Activated CD4-positive, alpha-beta T cell treated with anti-CD3 and anti-CD28 coated beads for 36 hours (primary cell): Measurements from ENCODE around the gene TET1. TPM values are rescaled to one million over a fixed set of nuclear protein-coding genes. Genes with fewer than 3 reads are reported as not detected.
A peak's percentile ranks its signal among the peaks of the same experiment; 100 is the strongest.
"Not testable (repeated sequence)": the region's sequence is repeated elsewhere in the genome, so short reads cannot be mapped to it uniquely, and the experiment has no call there.

ENCODE experiments used
- ATAC-seq: fragments of 200-7000 bp; cut with Tn5 transposase; one replicate; pipeline ENCODE4 v1.10.0; 2021; ENCODE audit warnings: mild to moderate bottlenecking, moderate library complexity
- CTCF ChIA-PET: fragments of 350-600 bp; sonication (Branson Sonifier 250); formaldehyde crosslinking; loops from one replicate; lab custom pipeline; 2021; ENCODE audit warnings: antibody characterized with exemption; lab: Charles Lee
- POLR2A ChIA-PET: fragments of 350-600 bp; sonication (Branson Sonifier 250); formaldehyde crosslinking; loops from one replicate; lab custom pipeline; 2021; ENCODE audit warnings: antibody characterized with exemption, inconsistent platforms; lab: Charles Lee
- DNase-seq: peaks from one replicate; pipeline ENCODE4 v3.0.0-alpha.2; 2020
- H3K27ac Mint-ChIP-seq: one replicate; pipeline ENCODE4 v1.8.0; 2021; ENCODE audit warnings: mixed read lengths
- H3K27me3 Mint-ChIP-seq: one replicate; pipeline ENCODE4 v1.8.0; 2021; ENCODE audit warnings: mixed read lengths
- H3K36me3 Mint-ChIP-seq: one replicate; pipeline ENCODE4 v1.8.0; 2021; ENCODE audit warnings: low read depth, mixed read lengths
- H3K4me1 Mint-ChIP-seq: one replicate; pipeline ENCODE4 v1.8.0; 2021; ENCODE audit warnings: mixed read lengths
- H3K4me3 Mint-ChIP-seq: one replicate; pipeline ENCODE4 v1.8.0; 2021; ENCODE audit warnings: mild to moderate bottlenecking, moderate library complexity, mixed read lengths
- H3K9me3 Mint-ChIP-seq: one replicate; pipeline ENCODE4 v1.8.0; 2021; ENCODE audit warnings: low read depth, mixed read lengths
- intact Hi-C, 2 experiments: fragments of 100-400 bp; cut with DNase I in 1 of 2; cut with micrococcal nuclease in 1 of 2; formaldehyde crosslinking; loops; one replicate each; pipeline versions ENCODE4 v1.14.2 to v1.15.1; 2022 to 2024; cut with DNase I, micrococcal nuclease
- total RNA-seq, 2 experiments: library from RNA; stranded (reverse); gene quantifications; one replicate each; pipeline ENCODE4 v1.2.3, GENCODE V29; 2021

TET1 gene
- total RNA-seq, 2 experiments from 2014 or later, result 0.71 to 1.3 TPM

DNA sequence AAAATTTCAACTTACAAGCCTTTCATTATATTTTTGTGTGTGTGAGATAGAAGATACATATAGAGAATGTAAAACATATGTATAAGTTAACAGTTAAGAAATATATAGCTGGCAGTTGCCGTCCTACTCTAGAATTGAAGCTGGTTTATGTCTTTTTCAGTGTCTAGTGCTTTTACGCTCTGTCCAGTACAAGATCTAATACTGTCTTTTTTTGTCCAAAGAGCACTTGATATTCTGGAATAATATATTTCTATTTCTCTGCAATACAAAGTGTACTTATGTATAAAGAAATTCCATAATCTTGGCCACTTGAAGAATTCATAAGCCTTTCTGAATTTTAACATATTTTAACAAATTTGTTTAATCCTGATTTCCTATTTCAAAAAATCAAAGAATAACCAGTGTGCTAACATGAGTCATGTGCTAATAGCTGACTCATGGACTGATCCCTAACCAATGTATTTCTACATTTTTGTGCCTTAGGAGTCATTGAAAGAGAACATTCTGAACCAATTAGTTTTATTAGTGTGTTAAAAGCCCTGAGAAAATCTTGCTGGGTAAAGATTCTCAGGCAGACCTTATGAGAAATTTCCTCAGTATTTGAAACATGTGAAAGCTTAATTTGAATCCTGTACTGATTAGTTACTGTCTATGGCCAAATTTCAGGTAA lies 87.7 kb downstream of the TET1 start:
- Mint-ChIP-seq H3K27ac (no peak overlapping the region), H3K4me1 (no peaks in the 10 kb centered on the region), H3K27me3 (no peaks in the 10 kb centered on the region), H3K9me3 (no peaks in the 10 kb centered on the region), H3K36me3 (peaks cover 5% of the 10 kb centered on the region), H3K4me3 (no peak overlapping the region)
- ChIA-PET POLR2A (no interaction called here), CTCF (interaction anchor here (0.6 kb wide), 2 partner anchors 14 to 24 kb away, joined by 3 read pairs; no protein-coding TSS in a partner anchor)
- no peak for ATAC-seq
- no peak for DNase-seq
- intact Hi-C loops, result no loop called here

GRCh38 chr10:68655620-68656126 lies 95.5 kb downstream of the TET1 start:
- DNase-seq (no peak), ATAC-seq (no peak)
- no peaks in the 10 kb centered on the region for H3K27me3 Mint-ChIP-seq
- no peaks in the 10 kb centered on the region for H3K4me1 Mint-ChIP-seq
- no peak overlapping the region for H3K4me3 Mint-ChIP-seq
- intact Hi-C loops, result no loop called here
- H3K9me3 Mint-ChIP-seq, result no peaks in the 10 kb centered on the region
- CTCF ChIA-PET, result no interaction called here
- H3K27ac Mint-ChIP-seq, result no peak overlapping the region
- POLR2A ChIA-PET, result no interaction called here
- peaks cover 2% of the 10 kb centered on the region for H3K36me3 Mint-ChIP-seq

DNA sequence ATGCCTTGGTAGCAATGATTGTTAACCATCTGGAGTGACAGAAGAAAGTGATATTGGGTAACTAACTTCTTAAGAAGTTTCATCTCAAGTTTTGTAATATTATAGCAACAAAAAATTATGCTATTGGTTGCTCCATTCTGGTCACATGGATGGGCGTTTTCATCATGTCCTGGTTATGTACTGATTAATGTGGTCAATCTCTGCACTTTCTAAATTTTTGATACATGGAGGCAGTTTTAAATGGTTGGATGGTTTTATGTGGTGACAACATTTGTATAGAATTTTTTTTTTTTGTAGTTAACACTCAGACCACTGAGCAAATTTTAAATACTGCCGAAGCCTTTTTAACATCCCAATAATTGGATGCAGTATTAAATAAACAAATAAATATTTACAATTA lies 105.7 kb downstream of the TET1 start:
- no peaks in the 10 kb centered on the region for H3K27me3 Mint-ChIP-seq
- DNase-seq (no peak), ATAC-seq (no peak)
- peaks cover 7% of the 10 kb centered on the region for H3K4me1 Mint-ChIP-seq
- H3K4me3 Mint-ChIP-seq, result no peak overlapping the region
- ChIA-PET CTCF (no interaction called here), POLR2A (no interaction called here)
- intact Hi-C loops, result no loop called here
- no peak overlapping the region for H3K27ac Mint-ChIP-seq
- H3K9me3 Mint-ChIP-seq, result no peaks in the 10 kb centered on the region
- H3K36me3 Mint-ChIP-seq, result peaks cover 4% of the 10 kb centered on the region

DNA sequence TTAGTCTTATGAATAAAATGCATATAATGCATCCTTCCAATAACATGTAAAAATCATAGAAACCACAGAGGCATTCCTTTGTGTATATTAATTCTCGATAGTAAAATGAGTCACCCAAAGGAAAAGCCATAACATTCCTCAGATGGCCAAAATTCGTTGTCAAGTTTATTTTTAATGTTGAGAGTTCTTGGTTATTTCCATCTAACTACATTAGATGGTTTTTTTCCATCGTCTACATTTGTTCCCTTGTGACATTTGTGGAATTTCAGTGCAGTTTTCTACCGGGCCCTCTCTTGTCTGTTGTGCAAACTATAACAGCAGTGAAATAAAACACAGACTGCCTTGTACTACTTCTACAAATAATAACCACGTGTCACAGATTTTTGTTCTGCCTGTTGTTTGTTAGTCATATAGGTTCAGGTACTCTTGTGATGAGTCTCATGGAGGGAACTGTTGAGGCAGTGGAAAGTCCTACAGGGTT lies 106.2 kb downstream of the TET1 start:
- Mint-ChIP-seq H3K9me3 (no peaks in the 10 kb centered on the region), H3K4me1 (peaks cover 7% of the 10 kb centered on the region), H3K27ac (no peak overlapping the region), H3K27me3 (no peaks in the 10 kb centered on the region), H3K4me3 (no peak overlapping the region), H3K36me3 (peaks cover 4% of the 10 kb centered on the region)
- intact Hi-C loops, result no loop called here
- ChIA-PET POLR2A (no interaction called here), CTCF (no interaction called here)
- ATAC-seq, result peak; percentile 65
- DNase-seq, result no peak

GRCh38 chr10:68668231-68668630 lies 108.1 kb downstream of the TET1 start:
- ATAC-seq (no peak), DNase-seq (no peak)
- H3K9me3 Mint-ChIP-seq, result no peaks in the 10 kb centered on the region
- ChIA-PET POLR2A (no interaction called here), CTCF (no interaction called here)
- H3K36me3 Mint-ChIP-seq, result peaks cover 7% of the 10 kb centered on the region
- H3K4me1 Mint-ChIP-seq, result peaks cover 7% of the 10 kb centered on the region
- no peak overlapping the region for H3K27ac Mint-ChIP-seq
- no peaks in the 10 kb centered on the region for H3K27me3 Mint-ChIP-seq
- H3K4me3 Mint-ChIP-seq, result no peak overlapping the region
- intact Hi-C loops, result no loop called here

GRCh38 chr10:68668972-68669371 lies 108.8 kb downstream of the TET1 start:
- H3K9me3 Mint-ChIP-seq, result no peaks in the 10 kb centered on the region
- CTCF ChIA-PET, result interaction anchor here (0.6 kb wide), 1 partner anchor 152 kb away, joined by 3 read pairs; no protein-coding TSS in a partner anchor
- intact Hi-C loops, result no loop called here
- H3K27ac Mint-ChIP-seq, result no peak overlapping the region
- ATAC-seq (no peak), DNase-seq (no peak)
- peaks cover 7% of the 10 kb centered on the region for H3K4me1 Mint-ChIP-seq
- no peak overlapping the region for H3K4me3 Mint-ChIP-seq
- H3K36me3 Mint-ChIP-seq, result peaks cover 7% of the 10 kb centered on the region
- H3K27me3 Mint-ChIP-seq, result no peaks in the 10 kb centered on the region
- POLR2A ChIA-PET, result no interaction called here

GRCh38 chr10:68684413-68684812 lies 124.3 kb downstream of the TET1 start:
- Mint-ChIP-seq H3K27ac (no peak overlapping the region), H3K4me1 (no peaks in the 10 kb centered on the region), H3K27me3 (no peaks in the 10 kb centered on the region), H3K9me3 (no peaks in the 10 kb centered on the region), H3K36me3 (peaks cover 8% of the 10 kb centered on the region), H3K4me3 (no peak overlapping the region)
- DNase-seq (no peak), ATAC-seq (peak; percentile 47)
- ChIA-PET POLR2A (no interaction called here), CTCF (no interaction called here)
- intact Hi-C loops, result no loop called here

- ATAC-seq (no peak), DNase-seq (no peak)
- Mint-ChIP-seq H3K4me1 (no peaks in the 10 kb centered on the region), H3K36me3 (peaks cover 3% of the 10 kb centered on the region), H3K27ac (no peak overlapping the region), H3K4me3 (no peak overlapping the region), H3K9me3 (no peaks in the 10 kb centered on the region), H3K27me3 (no peaks in the 10 kb centered on the region)
- POLR2A ChIA-PET, result no interaction called here
- intact Hi-C loops, result no loop called here
- CTCF ChIA-PET, result interaction anchor here (0.8 to 1.6 kb wide), 5 partner anchors 14 to 310 kb away, joined by 3 read pairs; no protein-coding TSS in a partner anchor
These were observed 135.9 kb downstream of the TET1 start for GRCh38 chr10:68696018-68696417.

DNA sequence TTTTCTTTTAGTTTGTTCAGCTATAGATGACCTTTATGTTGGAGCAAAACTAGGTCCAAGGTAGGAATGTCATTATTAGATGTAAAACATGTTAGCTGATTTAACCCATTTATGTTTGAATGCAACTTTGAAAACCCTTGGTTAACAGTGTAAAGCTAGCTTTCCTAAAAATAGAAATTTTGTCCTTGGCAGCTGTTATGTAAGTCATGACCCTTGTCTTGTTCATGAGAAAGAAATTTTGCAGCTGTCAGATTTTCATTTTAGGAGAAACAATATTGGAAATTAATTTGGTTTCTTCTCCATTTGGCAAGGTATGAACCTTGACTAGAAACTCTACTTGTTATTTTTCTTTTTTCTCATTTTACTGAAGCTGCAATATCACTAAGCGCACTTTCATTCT lies 137.0 kb downstream of the TET1 start:
- Mint-ChIP-seq H3K36me3 (no peaks in the 10 kb centered on the region), H3K9me3 (no peaks in the 10 kb centered on the region), H3K27ac (no peak overlapping the region), H3K27me3 (no peaks in the 10 kb centered on the region), H3K4me1 (no peaks in the 10 kb centered on the region), H3K4me3 (no peak overlapping the region)
- POLR2A ChIA-PET, result no interaction called here
- no peak for DNase-seq
- intact Hi-C loops, result no loop called here
- ATAC-seq, result no peak
- CTCF ChIA-PET, result interaction anchor here (0.5 to 1.2 kb wide), 2 partner anchors 32 to 51 kb away, joined by 3 read pairs; no protein-coding TSS in a partner anchor

DNA sequence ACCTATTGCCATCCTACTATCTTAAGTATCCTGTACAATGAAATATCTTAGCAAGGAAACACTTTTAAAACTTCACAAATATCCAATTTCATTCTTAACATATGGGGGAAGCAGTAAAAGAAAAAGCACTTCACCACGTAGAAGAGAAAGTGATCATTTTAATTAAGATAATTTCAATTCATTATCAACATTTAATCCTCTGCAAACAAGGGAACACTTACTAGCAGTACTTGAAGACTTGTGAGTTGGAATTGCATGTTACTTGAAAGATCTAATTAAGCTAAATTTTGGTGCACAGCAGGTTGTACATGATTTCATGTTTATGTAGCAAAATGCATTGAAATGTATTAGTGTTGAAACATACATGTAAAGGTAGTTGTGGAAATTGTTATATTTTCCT lies 140.1 kb downstream of the TET1 start:
- no peaks in the 10 kb centered on the region for H3K36me3 Mint-ChIP-seq
- H3K9me3 Mint-ChIP-seq, result no peaks in the 10 kb centered on the region
- DNase-seq, result no peak
- no peak overlapping the region for H3K27ac Mint-ChIP-seq
- H3K4me1 Mint-ChIP-seq, result no peaks in the 10 kb centered on the region
- ChIA-PET POLR2A (no interaction called here), CTCF (interaction anchor here (1.1 kb wide), 1 partner anchor 9 kb away, joined by 3 read pairs; no protein-coding TSS in a partner anchor)
- no peak overlapping the region for H3K4me3 Mint-ChIP-seq
- H3K27me3 Mint-ChIP-seq, result no peaks in the 10 kb centered on the region
- ATAC-seq, result no peak
- intact Hi-C loops, result no loop called here

GRCh38 chr10:68705548-68705947 lies 145.4 kb downstream of the TET1 start:
- ChIA-PET CTCF (no interaction called here), POLR2A (no interaction called here)
- Mint-ChIP-seq H3K27me3 (no peaks in the 10 kb centered on the region), H3K4me3 (no peak overlapping the region), H3K9me3 (no peaks in the 10 kb centered on the region), H3K36me3 (no peaks in the 10 kb centered on the region), H3K4me1 (no peaks in the 10 kb centered on the region), H3K27ac (no peak overlapping the region)
- intact Hi-C loops, result no loop called here
- no peak for ATAC-seq
- DNase-seq, result no peak

DNA sequence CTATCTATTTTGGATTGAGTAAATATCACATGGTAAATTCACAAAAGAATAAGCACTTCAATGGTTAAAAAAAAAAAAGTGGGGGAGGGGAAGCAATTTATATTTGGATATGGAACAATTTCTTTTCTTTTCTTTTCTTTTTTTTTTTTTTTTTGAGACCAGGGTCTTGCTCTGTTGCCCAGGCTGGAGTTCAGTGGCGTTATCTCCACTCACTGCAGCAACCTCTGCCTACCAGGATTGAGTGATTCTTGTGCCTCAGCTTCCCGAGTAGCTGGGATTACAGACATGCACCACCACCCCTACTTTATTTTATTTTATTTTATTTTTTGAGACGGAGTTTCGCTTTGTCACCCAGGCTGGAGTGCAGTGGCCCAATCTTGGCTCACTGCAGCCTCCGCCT lies 148.8 kb downstream of the TET1 start:
- H3K27ac Mint-ChIP-seq, H3K9me3 Mint-ChIP-seq, DNase-seq, POLR2A ChIA-PET, intact Hi-C loops, H3K36me3 Mint-ChIP-seq, H3K27me3 Mint-ChIP-seq, ATAC-seq, H3K4me1 Mint-ChIP-seq, H3K4me3 Mint-ChIP-seq: not testable (repeated sequence)
- CTCF ChIA-PET, result interaction anchor here (1.1 kb wide), 1 partner anchor 9 kb away, joined by 3 read pairs; no protein-coding TSS in a partner anchor
